ENCODE measurements around the gene SOCS6.

Gene SOCS6

DNA sequence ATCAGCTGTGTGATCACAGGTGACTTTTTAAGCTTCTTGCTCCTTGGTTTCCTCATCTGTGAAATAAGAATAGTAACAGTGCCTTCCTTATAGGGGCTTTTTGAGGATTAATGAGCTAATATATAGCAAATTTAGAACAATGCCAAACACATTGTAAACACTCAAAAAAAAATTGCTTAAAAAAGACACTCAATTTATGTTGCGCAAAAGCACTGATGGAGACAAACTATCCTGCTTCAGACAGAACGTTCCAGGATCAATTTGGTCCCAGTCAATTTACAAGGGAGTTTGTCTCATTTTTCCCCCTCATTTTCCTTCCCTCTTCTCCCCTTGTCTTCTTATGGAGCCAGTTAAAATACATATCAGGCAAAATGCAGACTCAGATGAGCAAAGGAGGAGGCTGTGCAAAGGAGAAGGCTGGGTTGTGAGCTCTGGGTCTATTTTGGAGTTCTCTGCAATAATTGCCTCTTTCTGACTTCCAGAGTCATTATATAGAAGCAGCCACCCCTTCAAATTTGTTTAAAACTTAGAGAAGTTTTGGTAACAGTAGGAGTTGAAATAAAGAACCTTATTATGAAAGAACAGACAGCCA, 83.7 kb downstream of the SOCS6 start:
- no peak overlapping the region for H3K4me3 ChIP-seq (ENCODE audit: control insufficient read depth, low read depth, low read length)
- TF ChIP-seq, protein P1, sequence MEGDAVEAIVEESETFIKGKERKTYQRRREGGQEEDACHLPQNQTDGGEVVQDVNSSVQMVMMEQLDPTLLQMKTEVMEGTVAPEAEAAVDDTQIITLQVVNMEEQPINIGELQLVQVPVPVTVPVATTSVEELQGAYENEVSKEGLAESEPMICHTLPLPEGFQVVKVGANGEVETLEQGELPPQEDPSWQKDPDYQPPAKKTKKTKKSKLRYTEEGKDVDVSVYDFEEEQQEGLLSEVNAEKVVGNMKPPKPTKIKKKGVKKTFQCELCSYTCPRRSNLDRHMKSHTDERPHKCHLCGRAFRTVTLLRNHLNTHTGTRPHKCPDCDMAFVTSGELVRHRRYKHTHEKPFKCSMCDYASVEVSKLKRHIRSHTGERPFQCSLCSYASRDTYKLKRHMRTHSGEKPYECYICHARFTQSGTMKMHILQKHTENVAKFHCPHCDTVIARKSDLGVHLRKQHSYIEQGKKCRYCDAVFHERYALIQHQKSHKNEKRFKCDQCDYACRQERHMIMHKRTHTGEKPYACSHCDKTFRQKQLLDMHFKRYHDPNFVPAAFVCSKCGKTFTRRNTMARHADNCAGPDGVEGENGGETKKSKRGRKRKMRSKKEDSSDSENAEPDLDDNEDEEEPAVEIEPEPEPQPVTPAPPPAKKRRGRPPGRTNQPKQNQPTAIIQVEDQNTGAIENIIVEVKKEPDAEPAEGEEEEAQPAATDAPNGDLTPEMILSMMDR (conservative IDR thresholded peaks at IDR 0.05; ENCODE audit: control insufficient read depth, insufficient read depth, low read depth, low read length) = no peak
- DNase-seq (ENCODE audit: low read depth) = no peak

DNA sequence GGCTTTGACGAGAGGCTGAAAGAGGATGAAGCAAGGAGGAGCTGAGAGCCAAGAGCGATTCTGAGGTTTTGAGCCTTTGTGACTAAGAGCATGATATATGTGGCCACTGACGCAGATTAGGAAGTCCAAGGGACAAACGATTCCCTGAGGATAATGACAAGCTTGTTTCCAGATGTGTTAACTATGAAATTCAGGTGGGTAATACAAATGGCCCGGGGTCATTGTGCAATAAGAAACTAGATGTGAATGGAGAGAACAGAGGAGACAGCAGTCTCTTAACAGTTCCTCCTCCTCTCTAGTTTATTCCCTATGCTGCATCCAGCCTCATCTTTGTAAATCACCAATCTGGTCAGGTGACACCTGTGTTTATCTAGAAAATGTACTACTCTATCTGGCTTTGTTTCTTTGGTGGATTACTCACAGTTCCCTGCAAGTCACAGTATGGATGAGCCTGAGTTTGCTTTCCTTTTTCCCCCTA, 84.2 kb downstream of the SOCS6 start:
- peak; percentile 99 for DNase-seq (ENCODE audit: low read depth)
- TF ChIP-seq, protein P1 (conservative IDR thresholded peaks at IDR 0.05; ENCODE audit: control insufficient read depth, insufficient read depth, low read depth, low read length) = no peak
- no peak overlapping the region for H3K4me3 ChIP-seq (ENCODE audit: control insufficient read depth, low read depth, low read length)

DNA sequence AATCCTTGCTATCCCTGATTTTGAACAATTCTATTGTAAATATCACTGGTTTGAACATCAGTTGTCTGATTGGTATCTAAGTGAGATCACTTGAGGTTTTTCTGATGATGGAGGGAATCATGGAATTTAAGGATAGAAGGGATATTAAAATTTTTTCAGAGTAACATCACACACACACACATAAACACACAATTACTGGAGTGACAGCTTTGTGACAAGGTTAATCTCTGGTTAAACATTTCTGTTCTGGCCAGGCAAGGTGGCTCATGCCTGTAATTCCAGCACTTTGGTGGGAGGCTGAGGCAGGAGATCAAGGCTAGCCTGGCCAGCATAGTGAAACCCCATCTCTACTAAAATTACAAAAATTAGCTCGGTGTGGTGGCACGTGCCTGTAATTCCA, 85.3 kb downstream of the SOCS6 start:
- TF ChIP-seq, protein P1 (conservative IDR thresholded peaks at IDR 0.05; ENCODE audit: control insufficient read depth, insufficient read depth, low read depth, low read length) = no peak
- H3K4me3 ChIP-seq (ENCODE audit: control insufficient read depth, low read depth, low read length) = no peak overlapping the region
- DNase-seq (ENCODE audit: low read depth) = no peak

DNA sequence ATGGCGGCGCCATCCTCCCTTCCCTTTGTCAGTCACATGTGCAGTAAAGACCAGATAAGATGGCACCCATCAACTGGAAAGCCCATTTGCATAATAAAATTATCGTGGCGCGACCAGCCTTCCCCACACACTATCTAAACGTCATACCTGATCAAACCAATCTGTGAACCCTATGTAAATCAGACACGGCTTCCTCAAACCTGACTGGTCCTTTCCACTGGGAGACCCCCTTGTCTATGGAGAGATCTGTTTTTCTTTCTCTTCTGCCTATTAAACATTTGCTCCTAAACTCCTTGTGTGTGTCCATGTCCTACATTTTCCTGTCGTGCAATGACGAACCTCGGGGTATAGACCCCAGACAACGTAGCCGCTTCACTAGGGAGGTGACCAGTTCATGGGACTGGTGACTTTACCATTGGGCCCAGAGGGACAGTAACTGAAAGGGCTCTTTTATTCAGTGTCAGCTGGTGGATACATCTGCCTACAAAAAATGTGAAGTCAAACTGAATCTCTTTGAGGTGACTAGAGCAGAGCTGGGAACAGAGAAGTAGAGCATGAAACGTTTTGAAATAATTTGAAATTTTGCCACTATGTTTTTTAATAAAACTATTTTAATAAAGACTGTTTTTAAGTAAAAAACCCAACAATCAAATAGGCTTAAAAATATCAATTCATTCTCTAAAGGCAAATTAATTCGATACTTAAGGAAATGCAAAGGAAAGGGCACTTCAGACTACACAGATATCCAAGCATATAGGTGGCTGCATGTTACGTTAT, 87.5 kb downstream of the SOCS6 start:
- H3K4me3 ChIP-seq (ENCODE audit: control insufficient read depth, low read depth, low read length) = no peak overlapping the region
- no peak for DNase-seq (ENCODE audit: low read depth)
- TF ChIP-seq, protein P1 (conservative IDR thresholded peaks at IDR 0.05; ENCODE audit: control insufficient read depth, insufficient read depth, low read depth, low read length) = no peak

DNA sequence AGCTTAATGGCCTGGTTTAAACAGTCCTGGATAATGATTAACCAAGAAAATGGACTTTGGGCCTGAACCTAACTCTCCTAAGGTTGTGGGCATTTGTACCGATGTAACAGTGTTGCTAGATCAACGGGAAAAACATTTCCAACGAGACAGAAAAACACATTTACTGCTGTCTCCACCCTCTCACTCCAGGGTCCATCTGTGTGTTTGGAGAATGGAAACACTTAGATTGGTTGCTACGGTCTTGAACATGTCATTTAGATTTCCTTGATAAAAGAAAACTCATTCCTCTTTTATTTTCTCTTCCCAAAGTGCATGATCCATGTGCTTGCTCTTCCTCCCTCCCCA, 88.0 kb downstream of the SOCS6 start:
- no peak for DNase-seq (ENCODE audit: low read depth)
- TF ChIP-seq, protein P1 (conservative IDR thresholded peaks at IDR 0.05; ENCODE audit: control insufficient read depth, insufficient read depth, low read depth, low read length) = no peak
- no peak overlapping the region for H3K4me3 ChIP-seq (ENCODE audit: control insufficient read depth, low read depth, low read length)

DNA sequence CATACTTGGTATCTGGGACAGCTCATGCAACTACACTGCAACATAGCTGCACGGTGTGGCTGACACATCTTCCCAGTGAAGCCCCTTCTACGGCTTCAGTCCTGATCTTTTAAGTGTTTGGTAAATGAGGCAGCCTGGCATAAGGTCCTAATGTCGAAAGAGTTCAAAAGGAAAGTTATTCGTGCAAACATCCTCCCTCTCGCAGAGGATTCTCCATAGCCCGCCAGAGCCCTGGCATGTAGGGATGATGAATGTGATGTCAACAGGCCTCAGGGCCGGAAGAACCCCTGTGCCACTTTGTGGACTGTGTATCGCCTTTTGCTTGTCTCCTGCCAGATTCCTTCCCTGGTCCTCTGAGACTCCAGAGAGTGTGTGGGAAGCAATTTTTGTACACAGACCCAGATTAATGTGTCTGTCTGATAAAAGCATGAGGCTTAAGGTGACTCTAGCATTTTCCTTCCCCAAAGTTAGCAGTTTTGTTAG, 88.5 kb downstream of the SOCS6 start:
- TF ChIP-seq, protein P1 (conservative IDR thresholded peaks at IDR 0.05; ENCODE audit: control insufficient read depth, insufficient read depth, low read depth, low read length) = no peak
- H3K4me3 ChIP-seq (ENCODE audit: control insufficient read depth, low read depth, low read length) = no peak overlapping the region
- DNase-seq (ENCODE audit: low read depth) = peak; percentile 36

Measured in fibroblast of mammary gland (primary cell).